ENCODE results near the gene CLHC1.

DNA sequence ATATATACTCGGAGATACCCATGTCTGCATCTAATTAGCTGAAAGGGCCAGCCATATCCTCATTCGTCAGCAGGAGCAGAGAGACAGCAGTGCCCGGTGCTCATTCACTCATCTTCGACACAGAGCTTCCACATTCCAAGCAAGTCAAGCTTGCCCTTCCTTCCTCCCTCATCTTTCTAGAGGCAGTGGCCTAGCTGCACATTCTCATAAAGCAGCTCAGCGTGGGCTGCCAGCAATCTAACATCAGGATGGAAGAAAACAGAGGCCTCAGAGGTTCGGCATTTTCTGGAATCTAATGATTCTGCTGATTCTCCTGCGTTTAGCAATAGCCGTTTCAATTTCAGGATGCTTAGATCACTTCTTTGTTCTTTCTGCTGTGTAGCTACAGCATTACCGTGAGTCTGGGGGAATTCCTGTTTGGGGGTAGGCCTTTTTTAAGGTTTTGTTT lies 68.8 kb downstream of the CLHC1 start:
- TF ChIP-seq POLR2AphosphoS5 (IDR thresholded peaks at IDR 0.05; ENCODE audit: insufficient read depth, low read depth, low read length) (no peak), POLR2A (IDR thresholded peaks at IDR 0.05; ENCODE audit: low read depth, low read length) (no peak), FOS (IDR thresholded peaks at IDR 0.05; ENCODE audit: borderline replicate concordance, insufficient read depth, low read length) (no peak), JUN (IDR thresholded peaks at IDR 0.05; ENCODE audit: borderline replicate concordance, insufficient read depth, insufficient read length, low read depth) (no peak), GATA2 (IDR thresholded peaks at IDR 0.05; ENCODE audit: insufficient read depth, insufficient read length, low read depth, low read length) (no peak), MYC (IDR thresholded peaks at IDR 0.05; ENCODE audit: low read depth, low read length) (no peak), EZH2 (IDR thresholded peaks at IDR 0.05; ENCODE audit: borderline replicate concordance, low read depth, low read length, severe bottlenecking) (no peak)
- TF ChIP-seq, protein P1, sequence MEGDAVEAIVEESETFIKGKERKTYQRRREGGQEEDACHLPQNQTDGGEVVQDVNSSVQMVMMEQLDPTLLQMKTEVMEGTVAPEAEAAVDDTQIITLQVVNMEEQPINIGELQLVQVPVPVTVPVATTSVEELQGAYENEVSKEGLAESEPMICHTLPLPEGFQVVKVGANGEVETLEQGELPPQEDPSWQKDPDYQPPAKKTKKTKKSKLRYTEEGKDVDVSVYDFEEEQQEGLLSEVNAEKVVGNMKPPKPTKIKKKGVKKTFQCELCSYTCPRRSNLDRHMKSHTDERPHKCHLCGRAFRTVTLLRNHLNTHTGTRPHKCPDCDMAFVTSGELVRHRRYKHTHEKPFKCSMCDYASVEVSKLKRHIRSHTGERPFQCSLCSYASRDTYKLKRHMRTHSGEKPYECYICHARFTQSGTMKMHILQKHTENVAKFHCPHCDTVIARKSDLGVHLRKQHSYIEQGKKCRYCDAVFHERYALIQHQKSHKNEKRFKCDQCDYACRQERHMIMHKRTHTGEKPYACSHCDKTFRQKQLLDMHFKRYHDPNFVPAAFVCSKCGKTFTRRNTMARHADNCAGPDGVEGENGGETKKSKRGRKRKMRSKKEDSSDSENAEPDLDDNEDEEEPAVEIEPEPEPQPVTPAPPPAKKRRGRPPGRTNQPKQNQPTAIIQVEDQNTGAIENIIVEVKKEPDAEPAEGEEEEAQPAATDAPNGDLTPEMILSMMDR (IDR thresholded peaks at IDR 0.05; ENCODE audit: extremely low read depth in 1 of 2, insufficient read depth in 1 of 2, low read depth in 1 of 2, low read length in 2 of 2) = no peak

All from endothelial cell of umbilical vein (primary cell).